GM19240 (cell line): ENCODE data around the gene CLTCL1.

Experiments
- DNase-seq: peaks from one replicate; pipeline ENCODE4 v3.0.0; 2011; ENCODE audit warnings: low spot score; ENCODE audit not compliant: insufficient read length

The CLTCL1 gene

DNA sequence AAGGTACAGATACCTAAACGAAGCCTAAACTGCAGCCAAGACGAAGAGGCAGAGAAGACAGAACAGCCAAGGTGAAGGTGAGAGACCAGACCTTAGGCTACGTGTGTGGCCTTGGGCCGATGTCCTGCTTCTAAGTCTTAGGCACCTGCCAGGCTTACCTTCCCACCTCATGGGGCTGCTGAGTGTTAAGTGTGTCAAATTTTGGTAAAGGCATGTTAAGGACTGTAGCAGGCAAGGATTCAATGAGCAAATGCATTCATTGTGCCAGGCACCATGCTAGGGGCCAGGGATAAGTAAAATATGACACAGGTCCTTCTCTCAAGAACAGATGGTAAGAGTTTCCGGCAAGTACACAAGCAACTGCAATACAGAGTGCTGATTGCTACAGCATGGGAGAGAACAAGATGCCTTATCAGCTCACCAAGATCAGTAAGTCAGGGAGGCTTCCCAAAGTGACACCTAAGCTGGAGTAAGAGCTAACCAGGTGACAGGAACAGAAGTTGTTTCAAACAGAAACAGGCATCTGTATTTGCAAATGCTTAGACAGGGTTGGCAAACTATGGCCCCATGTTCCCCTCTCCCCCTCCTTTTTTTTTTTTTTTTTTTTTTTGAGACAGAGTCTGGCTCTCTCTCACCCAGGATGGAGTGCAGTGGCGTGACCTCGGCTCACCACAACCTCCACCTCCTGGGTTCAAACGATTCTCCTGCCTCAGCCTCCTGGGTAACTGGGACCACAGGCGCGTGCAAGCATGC lies 46.7 kb downstream of the CLTCL1 start:
- DNase-seq: no peak

DNA sequence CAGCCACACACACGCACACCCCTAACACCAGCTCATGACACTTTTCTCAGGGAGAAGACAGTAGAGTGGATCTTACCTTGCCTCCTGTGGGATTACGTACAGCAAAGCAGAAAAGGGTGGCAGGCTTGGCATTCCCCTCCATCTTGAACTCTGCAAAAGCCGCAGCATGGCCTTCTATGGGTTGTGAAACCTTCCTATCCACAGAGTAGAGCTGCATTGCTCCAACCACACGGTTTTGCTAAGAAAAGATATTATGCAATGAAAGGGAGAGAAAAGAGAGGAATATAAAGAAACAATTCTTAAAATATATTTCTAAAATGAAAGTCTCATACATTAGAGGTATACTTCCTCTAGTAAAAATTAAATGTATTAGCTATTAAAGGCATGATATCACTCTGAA lies 48.8 kb downstream of the CLTCL1 start:
- DNase-seq: no peak

DNA sequence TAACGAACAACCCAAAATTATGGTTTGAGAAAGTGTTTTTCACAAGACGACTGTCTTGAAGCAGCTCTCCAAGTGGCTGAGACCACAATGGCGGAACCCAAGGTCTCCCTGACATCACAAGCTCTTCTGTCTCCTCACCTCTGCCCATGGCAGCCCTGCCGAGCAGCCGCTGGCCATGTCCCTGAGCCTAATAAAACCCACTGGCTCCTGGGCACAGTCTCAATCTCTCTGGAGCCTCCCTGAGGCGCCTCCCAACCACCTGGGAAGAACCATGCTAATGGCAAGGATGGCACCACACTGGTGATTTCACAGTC lies 50.0 kb downstream of the CLTCL1 start:
- DNase-seq: no peak

DNA sequence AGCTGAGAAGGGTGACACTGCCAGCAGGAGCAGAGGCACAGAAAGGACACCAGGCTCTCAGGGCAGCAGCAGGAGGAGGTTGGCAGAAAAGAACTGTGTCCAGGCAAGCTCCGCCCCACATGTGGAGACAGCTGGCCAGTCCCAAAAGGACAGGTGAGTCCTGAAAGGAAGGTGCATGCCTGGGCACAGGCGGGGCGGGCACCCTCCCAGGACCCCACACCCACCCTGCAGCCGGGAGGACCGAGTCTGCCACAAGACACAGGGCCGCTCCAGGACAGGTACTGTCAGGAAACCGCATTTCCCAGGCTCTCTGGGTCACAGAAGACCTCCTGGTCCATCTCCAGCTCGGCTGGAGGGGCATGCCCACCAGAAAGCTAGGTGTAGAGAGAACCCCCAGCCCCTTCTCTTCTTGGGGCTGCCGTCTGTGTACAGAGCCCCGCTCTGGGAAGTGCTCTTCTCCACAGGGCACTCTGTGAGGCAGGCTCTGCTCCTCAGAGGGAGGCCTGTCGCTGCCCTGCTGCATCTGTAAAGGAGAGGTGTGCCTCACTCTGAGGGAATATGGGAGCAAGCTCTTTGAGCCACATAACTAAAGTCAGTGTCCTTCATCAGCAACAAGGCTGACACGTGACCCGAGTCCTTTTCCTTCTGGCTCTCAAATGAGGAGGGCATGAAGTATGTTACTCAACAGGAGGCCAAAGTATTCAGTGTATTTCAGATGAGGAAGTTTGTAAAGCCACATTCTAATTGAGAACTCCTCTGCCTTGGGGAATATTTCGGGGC lies 50.5 kb downstream of the CLTCL1 start:
- DNase-seq: no peak

DNA sequence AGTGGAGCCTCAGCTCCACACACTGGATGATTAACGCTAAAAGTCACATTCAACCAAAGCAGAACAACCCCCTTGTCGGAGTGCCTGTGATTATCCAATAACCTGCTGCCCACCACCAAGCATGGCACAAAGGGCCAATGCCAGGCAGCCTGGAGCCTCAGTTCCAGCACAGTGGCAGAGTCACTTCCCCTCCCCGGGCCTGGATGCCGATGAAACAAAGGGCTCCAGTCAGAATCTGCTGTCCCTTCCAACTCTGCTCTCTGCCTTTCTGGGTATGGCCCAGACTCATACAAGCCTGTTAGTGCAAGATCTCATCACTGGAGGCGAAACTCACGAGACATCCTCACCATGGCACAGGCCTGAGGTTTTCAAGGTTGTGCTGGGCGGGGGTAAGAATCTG lies 52.1 kb downstream of the CLTCL1 start:
- no peak for DNase-seq

DNA sequence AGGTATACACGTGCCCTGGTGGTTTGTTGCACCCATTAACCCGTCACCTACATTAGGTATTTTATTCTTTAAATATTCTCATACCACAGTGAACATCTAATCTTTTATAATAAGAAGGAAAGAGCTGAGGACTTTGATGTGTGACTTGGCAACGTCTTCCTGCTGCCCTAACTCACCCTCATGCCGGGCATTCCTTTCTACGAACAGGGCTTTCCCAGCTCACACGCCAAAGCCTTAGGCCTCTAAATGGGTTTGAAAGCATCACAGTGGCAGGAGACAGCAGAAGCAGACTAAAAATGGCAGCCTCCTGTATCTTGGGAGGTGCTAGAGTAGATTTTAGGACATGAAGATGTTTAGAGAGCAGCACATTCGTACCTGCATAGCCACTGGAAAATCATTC lies 52.6 kb downstream of the CLTCL1 start:
- no peak for DNase-seq

DNA sequence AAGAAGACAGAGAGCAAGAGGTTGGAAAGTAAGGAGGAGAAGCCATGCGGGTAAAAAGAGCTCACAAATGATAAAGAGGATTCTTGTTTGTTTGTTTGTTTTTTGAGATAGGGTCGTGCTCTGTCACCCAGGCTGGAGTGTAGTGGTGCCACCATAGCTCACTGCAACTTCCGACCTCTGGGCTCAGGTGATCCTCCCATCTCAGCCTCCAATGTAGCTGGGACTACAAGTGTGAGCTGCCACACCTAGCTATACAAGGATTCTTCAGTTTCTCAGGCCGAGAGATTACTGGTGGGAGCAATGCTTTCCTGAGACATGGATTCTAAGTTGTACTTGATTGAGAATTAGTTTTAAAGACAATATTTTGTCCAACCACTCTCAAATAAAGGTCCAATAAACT lies 55.6 kb downstream of the CLTCL1 start:
- DNase-seq: no peak

DNA sequence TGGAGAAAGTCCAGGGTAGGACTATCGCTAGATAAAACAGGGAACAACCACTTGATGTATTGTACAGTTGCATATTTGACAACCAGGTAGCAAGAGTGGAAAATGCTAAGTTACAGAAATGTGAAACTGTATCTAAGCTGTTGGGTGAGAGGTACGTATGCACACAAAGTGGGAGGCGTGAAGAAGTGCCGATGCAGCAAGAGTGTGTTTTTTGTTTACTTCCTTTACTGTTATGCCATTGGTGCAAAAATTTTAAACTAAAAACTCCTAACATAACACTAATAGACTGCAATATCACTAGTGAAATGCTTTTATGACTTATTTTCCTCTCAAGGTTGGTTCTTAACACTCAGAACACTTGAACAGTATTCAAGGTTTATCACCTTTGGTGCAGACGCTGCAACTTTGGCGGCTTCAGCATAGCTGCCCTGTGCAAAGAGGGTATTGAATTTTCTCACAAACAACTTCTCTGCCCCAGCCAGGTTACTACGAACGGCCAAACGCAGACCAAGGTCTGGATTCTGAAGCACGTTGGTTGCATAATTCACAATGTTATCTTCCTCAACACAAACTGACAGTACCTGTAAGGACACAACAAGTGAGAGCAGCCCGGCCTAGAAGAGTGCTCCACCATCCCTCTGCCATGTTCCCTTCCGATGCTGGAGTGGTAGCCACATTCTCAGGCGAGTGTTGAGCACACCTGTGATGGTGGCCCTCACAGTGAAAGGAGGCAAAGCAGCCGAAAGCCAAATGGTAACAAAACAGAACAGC lies 57.2 kb downstream of the CLTCL1 start:
- DNase-seq: no peak

DNA sequence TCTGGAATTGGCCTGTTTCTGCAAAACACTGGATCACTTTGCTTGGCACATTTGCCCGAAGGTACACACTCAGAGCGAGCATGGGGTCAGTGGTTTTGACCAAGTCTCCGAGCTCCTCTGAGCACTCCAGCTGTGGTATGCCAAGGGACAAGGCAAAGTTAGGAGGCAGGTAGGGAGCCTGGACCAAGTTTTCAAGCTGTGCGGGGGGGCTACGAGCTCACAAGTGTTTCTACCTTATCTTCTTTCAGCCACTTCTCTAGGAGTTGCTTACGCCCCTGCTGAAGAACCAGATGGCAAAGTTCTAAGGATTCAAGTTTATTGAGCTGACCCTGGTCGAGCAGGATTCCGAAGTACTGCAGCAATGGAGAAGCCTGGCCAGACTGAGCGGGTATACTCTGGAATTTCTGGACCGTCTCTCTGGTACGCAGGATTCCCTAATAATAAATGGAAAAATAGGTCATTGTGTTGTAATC lies 58.3 kb downstream of the CLTCL1 start:
- DNase-seq: no peak

DNA sequence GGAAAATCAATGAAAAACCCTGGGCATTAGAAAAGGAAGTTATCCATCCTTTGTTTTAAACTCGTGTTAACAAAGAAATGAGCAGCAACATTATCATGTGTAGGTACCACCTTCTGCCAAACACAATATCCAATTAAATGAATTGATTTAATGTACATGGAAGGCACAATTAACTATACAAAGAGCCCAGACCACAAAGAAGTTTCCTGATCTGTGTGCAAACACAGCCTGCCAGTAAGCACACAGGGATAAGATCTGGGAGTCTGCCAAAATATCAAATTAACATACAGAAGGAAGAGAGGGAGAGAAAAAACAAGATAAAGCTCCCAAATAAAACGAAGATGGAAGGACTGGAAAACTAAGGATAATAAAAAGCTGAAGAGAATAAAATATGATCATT lies 58.9 kb downstream of the CLTCL1 start:
- DNase-seq: no peak

DNA sequence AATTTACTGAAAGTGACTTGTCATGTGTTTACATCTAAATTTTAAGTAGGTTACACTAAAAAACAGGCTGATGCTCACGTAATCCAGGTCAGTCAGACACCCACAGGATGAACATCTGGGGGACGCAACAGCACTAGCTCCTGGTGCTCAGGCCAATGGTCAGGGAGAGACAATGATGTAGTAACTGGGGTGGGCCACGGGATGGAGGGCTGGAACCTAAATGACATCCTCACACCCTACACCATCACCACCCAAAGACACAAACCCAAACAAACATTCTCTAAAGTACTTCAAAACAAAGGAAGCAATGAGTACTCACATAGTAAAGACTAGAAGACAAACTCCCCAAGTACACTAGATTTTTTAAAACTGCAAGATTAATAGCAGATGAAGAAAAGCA lies 59.5 kb downstream of the CLTCL1 start:
- no peak for DNase-seq

DNA sequence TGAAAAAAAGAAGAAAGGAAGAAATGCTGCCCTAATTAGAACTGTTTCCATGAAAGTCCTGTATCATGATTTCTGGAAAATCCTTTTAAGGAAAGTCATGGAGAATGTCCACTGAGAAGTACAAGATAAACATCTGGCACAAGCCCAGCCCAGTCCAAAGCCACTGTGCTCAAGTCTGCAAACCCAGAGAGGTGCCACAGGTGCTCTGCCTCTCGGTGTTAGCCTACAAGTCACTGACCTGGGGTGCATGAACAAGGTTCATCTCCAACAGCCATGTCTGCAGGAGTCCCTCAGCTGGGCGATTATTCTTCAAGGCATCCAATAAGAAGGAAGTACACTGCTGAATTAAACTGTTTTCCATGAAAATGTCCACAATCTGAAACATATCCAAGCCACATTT lies 61.9 kb downstream of the CLTCL1 start:
- DNase-seq: no peak

DNA sequence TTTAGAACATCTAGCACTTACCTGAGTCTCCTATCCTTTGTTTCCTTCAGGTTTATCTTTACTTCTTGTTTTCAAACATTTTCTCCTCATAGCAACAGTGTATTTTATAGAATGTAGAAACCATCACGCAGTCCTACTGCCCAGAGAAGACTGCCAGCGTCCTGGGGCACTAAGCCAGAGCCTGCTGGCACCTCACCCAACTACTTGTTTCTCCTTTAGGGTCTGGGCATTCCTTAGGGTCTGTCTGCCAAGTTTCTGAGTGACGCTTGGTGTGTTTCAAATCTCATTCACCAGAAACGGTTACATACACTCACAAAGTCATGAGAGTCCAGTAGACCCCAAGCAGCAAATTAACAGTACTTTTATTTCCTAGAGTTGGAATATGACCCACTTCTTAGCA lies 63.3 kb downstream of the CLTCL1 start:
- no peak for DNase-seq

DNA sequence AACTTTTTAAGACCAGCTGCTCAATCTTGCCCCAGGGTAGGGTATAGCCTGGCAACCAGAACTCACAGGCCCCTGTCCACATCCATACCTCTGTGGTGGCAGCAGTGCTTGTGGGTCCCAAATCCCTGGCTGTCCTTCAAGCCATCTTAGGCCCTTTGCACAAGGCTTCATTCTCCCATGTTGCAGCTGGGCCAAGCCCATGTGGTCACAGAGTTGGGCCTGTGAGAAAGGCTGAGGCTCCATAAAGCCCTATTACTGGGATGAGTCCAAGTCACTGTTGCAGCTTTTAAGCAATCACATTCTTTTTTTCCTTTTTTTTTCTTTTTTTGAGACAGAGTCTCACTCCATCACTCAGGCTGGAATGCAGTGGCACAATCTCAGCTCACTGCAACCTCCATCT lies 65.1 kb downstream of the CLTCL1 start:
- DNase-seq: no peak

DNA sequence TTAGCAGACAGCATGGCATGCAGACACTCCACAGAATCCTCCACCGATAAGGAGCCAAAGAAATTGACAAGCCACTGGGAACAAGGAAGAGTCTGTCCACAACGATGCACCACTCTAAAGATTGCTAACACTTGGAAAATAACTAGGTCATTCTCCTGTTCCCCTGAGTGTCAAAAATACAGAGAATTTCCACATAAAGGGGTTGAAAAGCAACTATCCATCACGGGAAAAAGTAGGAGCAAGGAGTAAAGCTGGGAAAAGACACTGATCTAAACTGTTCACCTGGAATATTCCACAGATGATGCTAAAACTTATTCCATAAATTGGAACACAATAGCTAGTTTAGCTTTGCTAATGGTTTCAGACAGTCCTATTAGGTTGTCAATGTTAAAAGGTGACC lies 66.0 kb downstream of the CLTCL1 start:
- no peak for DNase-seq

DNA sequence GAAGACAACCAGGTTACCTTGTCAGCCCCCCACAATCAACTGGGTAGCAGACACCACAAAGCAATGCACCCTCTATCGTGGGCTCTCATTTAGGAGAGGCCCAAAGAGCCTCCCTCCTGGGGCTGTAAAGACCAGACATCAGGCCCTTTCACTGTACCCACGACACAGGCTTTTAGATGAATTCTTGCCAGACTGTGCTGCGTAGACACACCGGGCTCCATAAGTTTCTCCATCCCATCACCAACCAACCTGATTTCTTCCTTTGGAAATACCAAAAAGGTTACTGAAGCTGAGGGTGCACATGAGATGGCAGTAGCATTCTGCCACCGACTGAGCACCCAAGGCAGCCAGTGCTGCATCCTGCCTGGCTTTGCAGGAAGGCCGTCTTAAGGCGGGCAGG lies 66.5 kb downstream of the CLTCL1 start:
- DNase-seq: no peak

DNA sequence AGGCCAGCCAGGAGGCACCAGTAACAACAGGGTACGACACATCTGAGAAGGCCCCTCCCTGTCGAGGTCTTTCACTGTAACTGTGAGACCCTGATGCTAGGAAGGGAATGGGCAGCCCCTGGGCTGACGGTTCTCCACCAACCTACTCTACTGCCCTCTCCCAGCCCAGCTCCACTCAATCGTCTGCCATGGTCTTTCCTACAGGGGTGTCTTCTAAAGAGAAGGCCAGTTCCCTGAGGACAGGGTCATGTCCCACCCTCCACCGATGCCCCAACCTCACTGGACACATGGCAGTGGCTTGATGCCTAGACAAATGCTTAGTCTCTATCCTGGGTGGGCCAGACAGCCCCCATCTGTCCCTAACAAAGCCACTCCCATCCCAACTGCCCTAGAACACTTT lies 67.0 kb downstream of the CLTCL1 start:
- DNase-seq: no peak

DNA sequence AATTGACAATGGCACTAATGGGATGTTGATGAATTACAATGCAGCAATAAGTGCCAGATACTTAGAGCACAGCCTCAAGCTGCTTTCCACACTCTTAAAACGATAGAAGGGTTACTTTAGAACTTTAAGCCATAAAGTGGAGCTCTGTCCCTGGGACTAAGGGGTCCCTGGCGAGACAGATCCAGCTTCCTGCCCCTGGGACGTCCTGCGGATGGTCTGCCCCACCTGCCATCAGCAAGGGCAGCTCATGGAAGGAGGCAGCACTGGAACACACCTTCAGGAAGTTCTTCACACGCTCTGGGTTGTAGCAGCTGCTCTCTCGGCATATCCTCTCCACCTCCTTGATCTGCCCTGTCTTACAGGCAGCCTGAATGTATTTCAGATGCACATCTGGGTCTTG lies 67.9 kb downstream of the CLTCL1 start:
- no peak for DNase-seq

DNA sequence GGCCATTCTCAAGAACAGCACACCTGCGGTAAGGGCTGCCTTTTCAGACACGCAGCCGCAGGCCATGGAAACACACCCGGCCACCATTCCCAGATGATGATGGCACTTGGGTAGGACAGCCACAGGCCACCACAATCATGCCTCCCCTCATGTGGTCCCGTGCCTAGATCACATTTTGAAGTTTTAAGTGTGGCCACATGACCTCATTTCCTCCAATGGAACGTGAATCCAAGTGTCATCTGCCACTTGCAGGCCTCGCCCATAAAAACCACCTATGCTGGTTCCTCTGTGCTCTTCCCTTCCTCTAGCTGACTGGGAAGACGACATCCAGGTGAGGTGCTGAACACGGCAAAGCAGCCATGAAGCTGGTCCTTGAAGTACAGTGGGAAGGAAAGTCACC lies 68.4 kb downstream of the CLTCL1 start:
- DNase-seq: no peak

DNA sequence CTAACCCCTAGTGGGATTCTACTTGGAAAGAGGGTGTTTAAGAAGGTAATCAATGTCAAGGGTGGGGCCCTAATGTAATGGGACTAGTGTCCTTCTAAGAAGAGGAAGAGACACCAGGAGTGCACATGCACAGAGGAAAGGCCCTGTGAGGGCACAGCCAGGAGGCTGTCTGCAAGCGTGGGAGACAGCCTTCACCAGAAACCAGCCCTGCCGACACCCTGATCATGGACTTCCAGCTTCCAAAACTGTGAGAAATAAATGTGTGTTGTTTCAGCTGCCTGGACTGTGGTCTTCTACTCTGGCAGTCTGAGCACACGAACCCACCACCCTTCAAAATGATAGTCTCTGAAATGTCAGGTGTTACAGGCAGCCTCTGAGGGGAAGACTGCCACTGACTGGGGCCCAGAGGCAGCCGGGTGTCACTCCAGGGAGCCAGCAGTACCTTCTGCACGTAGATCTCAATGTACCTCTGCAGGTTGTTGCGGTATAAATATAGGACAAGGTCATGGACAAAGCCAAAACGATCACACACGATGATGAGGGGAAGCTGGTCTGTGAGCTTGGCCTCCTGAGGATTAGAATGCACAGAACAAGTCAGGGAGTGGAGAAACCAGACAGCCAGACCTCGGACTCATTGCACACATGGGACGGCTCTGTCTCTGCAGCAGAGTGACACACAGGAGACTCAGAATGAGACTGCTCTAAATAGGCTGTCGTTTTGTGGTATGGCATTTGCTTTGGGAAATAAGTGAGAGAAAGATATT lies 69.1 kb downstream of the CLTCL1 start:
- DNase-seq: no peak

DNA sequence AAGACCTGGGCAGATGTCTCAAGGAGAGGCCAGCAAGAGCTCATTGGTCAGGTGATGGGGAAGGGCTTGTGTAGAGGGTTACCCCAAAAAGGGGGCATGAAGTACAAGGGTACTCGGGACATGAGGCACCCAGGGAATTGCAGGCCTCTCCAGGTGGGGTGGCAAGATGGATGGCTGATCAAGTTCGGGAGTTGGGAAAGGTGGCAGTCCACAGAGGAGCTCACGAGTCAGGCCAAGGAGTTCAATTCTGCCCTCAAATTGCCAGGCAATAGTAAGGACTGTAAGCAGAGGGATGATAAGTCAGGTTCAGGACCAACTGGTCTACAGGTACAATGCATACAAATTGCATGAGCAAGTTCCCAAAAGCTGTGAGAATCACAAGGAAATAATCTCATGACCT lies 70.7 kb downstream of the CLTCL1 start:
- DNase-seq: no peak
